Measurements from ENCODE around the gene VEGFA.

The VEGFA gene

GRCh38 chr6:43759907-43760206 lies 10.2 kb upstream of the VEGFA start:
- H3K9ac ChIP-seq (ENCODE audit: insufficient read length): no peak overlapping the region
- no peaks in the 10 kb centered on the region for H3K9me3 ChIP-seq (ENCODE audit: low read depth, low read length)
- TF ChIP-seq EZH2 (IDR thresholded peaks at IDR 0.05): no peak
- no peak for TF ChIP-seq FOXP2 (optimal IDR thresholded peaks at IDR 0.05; ENCODE audit: control extremely low read depth, extremely low read length, insufficient read depth)
- no peak for TF ChIP-seq POLR2AphosphoS5 (IDR thresholded peaks at IDR 0.05; ENCODE audit: borderline replicate concordance, low read depth, low read length)
- H3K27ac ChIP-seq: no peak overlapping the region
- H3K36me3 ChIP-seq (ENCODE audit: insufficient read depth, low read length): no peaks in the 10 kb centered on the region
- no peak overlapping the region for H3K4me3 ChIP-seq
- no peak for DNase-seq (ENCODE audit: low read depth, low spot score)

GRCh38 chr6:43760210-43761168 lies 9.5 kb upstream of the VEGFA start:
- TF ChIP-seq EZH2 (IDR thresholded peaks at IDR 0.05): no peak
- no peak for TF ChIP-seq POLR2AphosphoS5 (IDR thresholded peaks at IDR 0.05; ENCODE audit: borderline replicate concordance, low read depth, low read length)
- no peak for TF ChIP-seq FOXP2 (optimal IDR thresholded peaks at IDR 0.05; ENCODE audit: control extremely low read depth, extremely low read length, insufficient read depth)
- H3K36me3 ChIP-seq (ENCODE audit: insufficient read depth, low read length): no peaks in the 10 kb centered on the region

GRCh38 chr6:43761666-43762409 lies 8.2 kb upstream of the VEGFA start:
- H3K36me3 ChIP-seq (ENCODE audit: insufficient read depth, low read length): no peaks in the 10 kb centered on the region
- no peak overlapping the region for H3K27ac ChIP-seq
- no peak overlapping the region for H3K9ac ChIP-seq (ENCODE audit: insufficient read length)
- TF ChIP-seq FOXP2 (optimal IDR thresholded peaks at IDR 0.05; ENCODE audit: control extremely low read depth, extremely low read length, insufficient read depth) (no peak), POLR2AphosphoS5 (IDR thresholded peaks at IDR 0.05; ENCODE audit: borderline replicate concordance, low read depth, low read length) (no peak), EZH2 (IDR thresholded peaks at IDR 0.05) (no peak)
- no peaks in the 10 kb centered on the region for H3K9me3 ChIP-seq (ENCODE audit: low read depth, low read length)
- H3K4me3 ChIP-seq: no peak overlapping the region
- DNase-seq (ENCODE audit: low read depth, low spot score): no peak

More at GRCh38 chr6:43760210-43761168, 9.5 kb upstream of the VEGFA start:
- Histone ChIP-seq H3K9me3 (ENCODE audit: low read depth, low read length) (no peaks in the 10 kb centered on the region), H3K4me3 (no peak overlapping the region), H3K9ac (ENCODE audit: insufficient read length) (no peak overlapping the region), H3K27ac (no peak overlapping the region)
- DNase-seq (ENCODE audit: low read depth, low spot score): no peak

- Histone ChIP-seq H3K27ac (no peak overlapping the region), H3K9me3 (ENCODE audit: low read depth, low read length) (no peaks in the 10 kb centered on the region), H3K4me3 (no peak overlapping the region), H3K9ac (ENCODE audit: insufficient read length) (no peak overlapping the region), H3K36me3 (ENCODE audit: insufficient read depth, low read length) (no peaks in the 10 kb centered on the region)
- DNase-seq (ENCODE audit: low read depth, low spot score): no peak
- TF ChIP-seq FOXP2 (optimal IDR thresholded peaks at IDR 0.05; ENCODE audit: control extremely low read depth, extremely low read length, insufficient read depth) (no peak), EZH2 (IDR thresholded peaks at IDR 0.05) (no peak), POLR2AphosphoS5 (IDR thresholded peaks at IDR 0.05; ENCODE audit: borderline replicate concordance, low read depth, low read length) (no peak)
Observed at GRCh38 chr6:43762410-43762768, 7.6 kb upstream of the VEGFA start.

- Histone ChIP-seq H3K36me3 (ENCODE audit: insufficient read depth, low read length) (no peaks in the 10 kb centered on the region), H3K9me3 (ENCODE audit: low read depth, low read length) (no peaks in the 10 kb centered on the region), H3K4me3 (no peak overlapping the region), H3K9ac (ENCODE audit: insufficient read length) (no peak overlapping the region), H3K27ac (no peak overlapping the region)
- no peak for DNase-seq (ENCODE audit: low read depth, low spot score)
- TF ChIP-seq EZH2 (IDR thresholded peaks at IDR 0.05) (no peak), FOXP2 (optimal IDR thresholded peaks at IDR 0.05; ENCODE audit: control extremely low read depth, extremely low read length, insufficient read depth) (no peak), POLR2AphosphoS5 (IDR thresholded peaks at IDR 0.05; ENCODE audit: borderline replicate concordance, low read depth, low read length) (no peak)
Observed at GRCh38 chr6:43762966-43763695, 6.9 kb upstream of the VEGFA start.

- no peaks in the 10 kb centered on the region for H3K36me3 ChIP-seq (ENCODE audit: insufficient read depth, low read length)
- TF ChIP-seq FOXP2 (optimal IDR thresholded peaks at IDR 0.05; ENCODE audit: control extremely low read depth, extremely low read length, insufficient read depth) (no peak), EZH2 (IDR thresholded peaks at IDR 0.05) (no peak), POLR2AphosphoS5 (IDR thresholded peaks at IDR 0.05; ENCODE audit: borderline replicate concordance, low read depth, low read length) (no peak)
- no peak overlapping the region for H3K4me3 ChIP-seq
- DNase-seq (ENCODE audit: low read depth, low spot score): no peak
- no peak overlapping the region for H3K9ac ChIP-seq (ENCODE audit: insufficient read length)
- no peak overlapping the region for H3K27ac ChIP-seq
- H3K9me3 ChIP-seq (ENCODE audit: low read depth, low read length): no peaks in the 10 kb centered on the region
Observed at GRCh38 chr6:43763812-43764522, 6.0 kb upstream of the VEGFA start.

GRCh38 chr6:43764772-43765171 lies 5.2 kb upstream of the VEGFA start:
- Histone ChIP-seq H3K9me3 (ENCODE audit: low read depth, low read length) (no peaks in the 10 kb centered on the region), H3K4me3 (no peak overlapping the region), H3K36me3 (ENCODE audit: insufficient read depth, low read length) (no peaks in the 10 kb centered on the region), H3K9ac (ENCODE audit: insufficient read length) (no peak overlapping the region), H3K27ac (no peak overlapping the region)
- DNase-seq (ENCODE audit: low read depth, low spot score): no peak
- no peak for TF ChIP-seq EZH2 (IDR thresholded peaks at IDR 0.05)

All from SK-N-MC (cell line).